Activated T-cell treated with anti-CD3 and anti-CD28 coated beads for 4 hours (primary cell): ENCODE results near the gene LATS2.
"Not testable (repeated sequence)": the region's sequence is repeated elsewhere in the genome, so short reads cannot be mapped to it uniquely, and the experiment has no call there.

Experiments
- DNase-seq: peaks from one replicate; pipeline ENCODE4 v3.0.0-alpha.2; 2020

Gene LATS2

GRCh38 chr13:20988909-20989655 is 72.3 kb downstream of the LATS2 start:
- DNase-seq = no peak

- DNase-seq = no peak
Observed at GRCh38 chr13:20988033-20988908, 73.1 kb downstream of the LATS2 start.

- DNase-seq = no peak
Observed at GRCh38 chr13:20987599-20987998, 73.8 kb downstream of the LATS2 start.

- DNase-seq = no peak
Observed at GRCh38 chr13:20984879-20985278, 76.5 kb downstream of the LATS2 start.

GRCh38 chr13:20983386-20983785 is 78.0 kb downstream of the LATS2 start:
- DNase-seq = no peak

- DNase-seq = no peak
Observed at GRCh38 chr13:20981370-20982095, 79.9 kb downstream of the LATS2 start.

- DNase-seq = no peak
Observed at GRCh38 chr13:20980899-20981298, 80.5 kb downstream of the LATS2 start.

GRCh38 chr13:20980430-20980829 is 81.0 kb downstream of the LATS2 start:
- DNase-seq = no peak

GRCh38 chr13:20977394-20977793 is 84.0 kb downstream of the LATS2 start:
- no peak for DNase-seq

GRCh38 chr13:20974981-20975585 is 86.3 kb downstream of the LATS2 start:
- DNase-seq = no peak

GRCh38 chr13:20973886-20974425 is 87.4 kb downstream of the LATS2 start:
- DNase-seq = no peak

GRCh38 chr13:20972731-20973130 is 88.7 kb downstream of the LATS2 start:
- no peak for DNase-seq

GRCh38 chr13:20969182-20969581 is 92.2 kb downstream of the LATS2 start:
- DNase-seq = no peak

- no peak for DNase-seq
Observed at GRCh38 chr13:20968745-20969144, 92.6 kb downstream of the LATS2 start.

- DNase-seq = no peak
Observed at GRCh38 chr13:20967340-20967739, 94.0 kb downstream of the LATS2 start.

- no peak for DNase-seq
Observed at GRCh38 chr13:20964904-20965303, 96.5 kb downstream of the LATS2 start.

GRCh38 chr13:20961663-20962062 is 99.7 kb downstream of the LATS2 start:
- DNase-seq = not testable (repeated sequence)

- DNase-seq = no peak
Observed at GRCh38 chr13:20960663-20961309, 100.6 kb downstream of the LATS2 start.

- not testable (repeated sequence) for DNase-seq
Observed at GRCh38 chr13:20957049-20957620, 104.3 kb downstream of the LATS2 start.

- no peak for DNase-seq
Observed at GRCh38 chr13:20955496-20955895, 105.9 kb downstream of the LATS2 start.

- no peak for DNase-seq
Observed at GRCh38 chr13:20953245-20953931, 108.0 kb downstream of the LATS2 start.
